HG03378 (cell line): ENCODE measurements around the gene USP21.
"Not testable (repeated sequence)": the region's sequence is repeated elsewhere in the genome, so short reads cannot be mapped to it uniquely, and the experiment has no call there.

Experiments used
- ATAC-seq: cut with Tn5 transposase; IDR thresholded peaks from one replicate; pipeline ENCODE4 v1.9.1; 2021; ENCODE audit warnings: mild to moderate bottlenecking, moderate library complexity; ENCODE audit not compliant: unreplicated experiment

USP21 gene

GRCh38 chr1:161159087-161159912 is at the start of gene USP21:
TSS of gene USP21 (plus strand) at chr1:161159500. CDS start at chr1:161160641, 1,141 bp downstream.
- ATAC-seq = peak; percentile 64

- no peak for ATAC-seq
These were observed 48.2 kb upstream of the USP21 start for GRCh38 chr1:161111117-161111516.

GRCh38 chr1:161111527-161111926 is 47.8 kb upstream of the USP21 start:
- no peak for ATAC-seq

GRCh38 chr1:161113915-161114314 is 45.4 kb upstream of the USP21 start:
- no peak for ATAC-seq

GRCh38 chr1:161114556-161114955 is 44.7 kb upstream of the USP21 start:
- no peak for ATAC-seq

- no peak for ATAC-seq
These were observed 44.1 kb upstream of the USP21 start for GRCh38 chr1:161115132-161115711.

GRCh38 chr1:161115961-161116360 is 43.3 kb upstream of the USP21 start:
- not testable (repeated sequence) for ATAC-seq

- peak; percentile 61 for ATAC-seq
These were observed 41.3 kb upstream of the USP21 start, which contains the start of the genes NIT1 and PFDN2 for GRCh38 chr1:161117759-161118581. TSS of gene NIT1 (plus strand) at chr1:161118105. CDS start at chr1:161118177, 72 bp downstream. TSS of gene PFDN2 (minus strand) at chr1:161118037. CDS start at chr1:161118026, 11 bp downstream.

GRCh38 chr1:161119092-161119903 is 40.0 kb upstream of the USP21 start:
- no peak for ATAC-seq

GRCh38 chr1:161121042-161121650 is 38.2 kb upstream of the USP21 start:
- ATAC-seq = no peak

- no peak for ATAC-seq
These were observed 37.5 kb upstream of the USP21 start for GRCh38 chr1:161121834-161122233.

GRCh38 chr1:161122967-161123366 is 36.3 kb upstream of the USP21 start:
- no peak for ATAC-seq

GRCh38 chr1:161127649-161128048 is 31.7 kb upstream of the USP21 start:
- no peak for ATAC-seq

- ATAC-seq = no peak
These were observed 30.5 kb upstream of the USP21 start for GRCh38 chr1:161128591-161129420.

- no peak for ATAC-seq
These were observed 29.0 kb upstream of the USP21 start for GRCh38 chr1:161130266-161130665.

- ATAC-seq = no peak
These were observed 27.5 kb upstream of the USP21 start for GRCh38 chr1:161131523-161132409.

GRCh38 chr1:161132410-161133219 is 26.7 kb upstream of the USP21 start, which contains the start of gene DEDD:
TSS of gene DEDD (minus strand) at chr1:161132667. CDS start at chr1:161124462, 8,205 bp downstream.
- ATAC-seq = peak; percentile 95
